SK-N-SH (cell line): ENCODE data around the gene IL2. TPM values are rescaled to one million over a fixed set of nuclear protein-coding genes. Genes with fewer than 3 reads are reported as not detected.

Source experiments
- CTCF ChIA-PET: fragments of 300-600, 350-600 bp; formaldehyde crosslinking; extraction: SDS; loops from one replicate; lab custom pipeline; 2021; lab: Yijun Ruan, JAX
- POLR2A ChIA-PET: fragments of 350-600 bp; sonication (Branson Sonifier 250); formaldehyde crosslinking; extraction: SDS; loops from one replicate; lab custom pipeline; 2020; ENCODE audit warnings: antibody characterized with exemption, inconsistent platforms; lab: Yijun Ruan, JAX
- DNase-seq: peaks from one replicate; pipeline ENCODE4 v3.0.0; 2012
- H2AFZ ChIP-seq: fragments of 200-600 bp; sonication (generic); 2 replicates; pipeline ENCODE4 v1.8.1; 2016; ENCODE audit warnings: antibody characterized with exemption, mild to moderate bottlenecking, low read depth
- H3F3A ChIP-seq: fragments of 200-600 bp; sonication (generic); replicated peaks from 2 replicates; pipeline ENCODE3; 2016; ENCODE audit warnings: antibody characterized with exemption, mild to moderate bottlenecking; ENCODE audit not compliant: insufficient read depth
- H3K27ac ChIP-seq, 2 experiments: fragments of 200-500 bp in 1 of 2; fragments of 200-600 bp in 1 of 2; sonication (Bioruptor generic) in 1 of 2; sonication (generic), shearing (Covaris generic) in 1 of 2; 2 replicates each; pipeline versions ENCODE4 v1.5.1 to v1.6.1; 2014 to 2016; ENCODE audit warnings: low read depth in 2 of 2, inconsistent platforms in 1 of 2, low read length in 1 of 2, mild to moderate bottlenecking in 1 of 2, mixed read lengths in 1 of 2
- H3K27me3 ChIP-seq: fragments of 200-600 bp; sonication (generic), shearing (Covaris generic); 2 replicates; pipeline ENCODE4 v1.6.1; 2016; ENCODE audit warnings: mixed run types; ENCODE audit not compliant: insufficient read depth
- H3K36me3 ChIP-seq, 2 experiments: fragments of 200-500 bp in 1 of 2; fragments of 200-600 bp in 1 of 2; sonication (Bioruptor generic) in 1 of 2; sonication (generic) in 1 of 2; replicated peaks in 1 of 2; 2 replicates each; pipeline versions ENCODE3 to v1.5.1; 2014 to 2016; ENCODE audit warnings: low read length in 1 of 2, mild to moderate bottlenecking in 1 of 2; ENCODE audit not compliant: insufficient read depth in 2 of 2, control insufficient read depth in 1 of 2
- H3K4me1 ChIP-seq, 2 experiments: fragments of 200-500 bp in 1 of 2; fragments of 200-600 bp in 1 of 2; sonication (Bioruptor generic) in 1 of 2; sonication (generic), shearing (Covaris generic) in 1 of 2; 2 replicates each; pipeline versions ENCODE4 v1.5.1 to v1.6.1; 2014 to 2016; ENCODE audit warnings: low read depth in 1 of 2, low read length in 1 of 2, mixed run types in 1 of 2; ENCODE audit not compliant: insufficient read depth in 2 of 2, control insufficient read depth in 1 of 2
- H3K4me2 ChIP-seq: fragments of 200-600 bp; sonication (generic), shearing (Covaris generic); 2 replicates; pipeline ENCODE4 v1.6.1; 2017; ENCODE audit warnings: mixed run types
- H3K4me3 ChIP-seq, 2 experiments: fragments of 200-500 bp in 1 of 2; fragments of 200-600 bp in 1 of 2; sonication (Bioruptor generic) in 1 of 2; sonication (generic), shearing (Covaris generic) in 1 of 2; 2 replicates each; pipeline versions ENCODE4 v1.5.1 to v1.8.1; 2014 to 2016; ENCODE audit warnings: low read depth in 2 of 2, inconsistent platforms in 1 of 2, low read length in 1 of 2, mild to moderate bottlenecking in 1 of 2, mixed read lengths in 1 of 2, moderate library complexity in 1 of 2
- H3K79me2 ChIP-seq: fragments of 200-600 bp; sonication (generic); 2 replicates; pipeline ENCODE4 v1.8.1; 2017; ENCODE audit warnings: mild to moderate bottlenecking; ENCODE audit not compliant: insufficient read depth
- H3K9ac ChIP-seq: fragments of 200-600 bp; sonication (generic); 2 replicates; pipeline ENCODE4 v1.6.1; 2017; ENCODE audit warnings: mixed run types
- H3K9me2 ChIP-seq: fragments of 200-600 bp; sonication (generic); 2 replicates; pipeline ENCODE4 v1.6.1; 2017; ENCODE audit warnings: mixed run types
- H3K9me3 ChIP-seq: fragments of 200-600 bp; sonication (generic); 2 replicates; pipeline ENCODE4 v1.6.1; 2017; ENCODE audit warnings: mixed run types, mild to moderate bottlenecking, moderate library complexity
- H4K20me1 ChIP-seq: fragments of 200-600 bp; sonication (generic); 2 replicates; pipeline ENCODE4 v1.6.1; 2017; ENCODE audit warnings: mild to moderate bottlenecking, mixed run types; ENCODE audit not compliant: insufficient read depth
- CHD2 ChIP-seq: fragments of 150-350 bp; IDR thresholded peaks from 2 replicates; pipeline ENCODE4 v1.6.1; 2018; ENCODE audit warnings: low read length; ENCODE audit not compliant: partially characterized antibody
- ELF1 ChIP-seq: IDR thresholded peaks from 2 replicates; pipeline ENCODE4 v1.4.0; 2012
- EP300 ChIP-seq, 2 experiments: IDR thresholded peaks; 2 replicates each; pipeline versions ENCODE4 v1.4.0 to v1.6.1; 2012; ENCODE audit warnings: borderline replicate concordance in 1 of 2, low read depth in 1 of 2, low read length in 1 of 2
- FOSL2 ChIP-seq: IDR thresholded peaks from 2 replicates; pipeline ENCODE4 v1.4.0; 2012; ENCODE audit warnings: low read depth, mild to moderate bottlenecking, moderate library complexity, borderline replicate concordance
- GABPA ChIP-seq: IDR thresholded peaks from 2 replicates; pipeline ENCODE4 v1.4.0; 2012; ENCODE audit warnings: low read depth, mild to moderate bottlenecking
- JUND ChIP-seq: IDR thresholded peaks from 2 replicates; pipeline ENCODE4 v1.4.0; 2012
- MEF2A ChIP-seq: IDR thresholded peaks from 2 replicates; pipeline ENCODE4 v1.4.0; 2012; ENCODE audit warnings: low read depth, borderline replicate concordance
- MXI1 ChIP-seq: IDR thresholded peaks from 2 replicates; pipeline ENCODE4 v1.6.1; 2012; ENCODE audit warnings: mild to moderate bottlenecking, low read depth, low read length, improper control_type of control experiment
- NRF1 ChIP-seq: IDR thresholded peaks from 2 replicates; pipeline ENCODE4 v1.6.1; 2012; ENCODE audit warnings: low read depth, mild to moderate bottlenecking, low read length
- PBX3 ChIP-seq: IDR thresholded peaks from 2 replicates; pipeline ENCODE4; 2012
- POLR2AphosphoS5 ChIP-seq: IDR thresholded peaks from 2 replicates; pipeline ENCODE4 v1.6.1; 2012; ENCODE audit warnings: low read depth, low read length
- RFX5 ChIP-seq: IDR thresholded peaks from 2 replicates; pipeline ENCODE4 v1.6.1; 2012; ENCODE audit warnings: mild to moderate bottlenecking, improper control_type of control experiment, low read length
- TCF12 ChIP-seq: IDR thresholded peaks from 2 replicates; pipeline ENCODE4 v1.4.0; 2012
- USF1 ChIP-seq: IDR thresholded peaks from 2 replicates; pipeline ENCODE4 v1.4.0; 2012; ENCODE audit warnings: low read depth, borderline replicate concordance
- ZBTB33 ChIP-seq: IDR thresholded peaks from 2 replicates; pipeline ENCODE4 v1.4.0; 2012; ENCODE audit warnings: low read depth, borderline replicate concordance
- WGBS: methylation state at CpG from one replicate; pipeline ENCODE4 v1.1.6; 2017; ENCODE audit warnings: low lambda C conversion rate; 5-methylcytosine and 5-hydroxymethylcytosine counted together
- polyA plus RNA-seq, 3 experiments: library from polyadenylated mRNA; depleted of rRNA; stranded (reverse); fragments of >200 nt; gene quantifications; 2 replicates each; pipeline ENCODE4 v1.2.3, GENCODE V29; 2012

Gene IL2
- polyA plus RNA-seq, 1 of the 3 experiments (the other 2 are of a cell fraction): not detected

DNA sequence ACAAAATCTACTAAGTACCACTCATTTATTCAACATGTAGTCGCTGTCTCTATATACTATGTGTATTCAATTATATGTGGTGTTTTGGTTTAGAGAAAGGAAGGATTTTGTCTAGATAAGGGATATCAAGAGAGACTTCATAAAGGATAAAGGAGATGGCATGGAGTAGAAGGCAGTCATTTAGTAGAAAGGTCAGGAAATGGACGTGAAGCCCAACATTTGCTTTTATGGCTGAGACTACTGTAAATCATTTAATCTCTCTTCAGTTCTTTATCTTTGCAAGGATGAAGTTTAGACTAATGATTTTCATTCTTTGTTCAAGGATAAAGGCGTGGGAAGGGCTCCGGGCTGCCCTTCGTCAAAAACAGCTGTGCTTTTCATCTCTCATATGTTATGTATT, 25.2 kb downstream of the IL2 start:
- WGBS: under 1% methylated on average over 5 of the region's 5 CpGs
- Histone ChIP-seq H3K79me2 (no peaks in the 10 kb centered on the region), H3K27me3 (peaks cover 17% of the 10 kb centered on the region; the same call in 1 of the 2 replicates), H3K4me3 (no peak overlapping the region), H3K9me3 (no peaks in the 10 kb centered on the region), H3F3A (no peaks in the 10 kb centered on the region), H3K9me2 (no peaks in the 10 kb centered on the region), H3K27ac (no peak overlapping the region), H3K36me3 (no peaks in the 10 kb centered on the region), H2AFZ (no peak overlapping the region), H3K4me2 (no peak overlapping the region), H3K9ac (no peak overlapping the region), H3K4me1 (no peaks in the 10 kb centered on the region), H4K20me1 (no peaks in the 10 kb centered on the region)
- ChIA-PET POLR2A (no interaction called here), CTCF (no interaction called here)
- DNase-seq: no peak
- no peak for TF ChIP-seq USF1
- TF ChIP-seq ZBTB33: no peak
- TF ChIP-seq PBX3: no peak
- TF ChIP-seq NRF1: no peak
- no peak for TF ChIP-seq FOSL2
- TF ChIP-seq CHD2: no peak
- TF ChIP-seq MEF2A: no peak

DNA sequence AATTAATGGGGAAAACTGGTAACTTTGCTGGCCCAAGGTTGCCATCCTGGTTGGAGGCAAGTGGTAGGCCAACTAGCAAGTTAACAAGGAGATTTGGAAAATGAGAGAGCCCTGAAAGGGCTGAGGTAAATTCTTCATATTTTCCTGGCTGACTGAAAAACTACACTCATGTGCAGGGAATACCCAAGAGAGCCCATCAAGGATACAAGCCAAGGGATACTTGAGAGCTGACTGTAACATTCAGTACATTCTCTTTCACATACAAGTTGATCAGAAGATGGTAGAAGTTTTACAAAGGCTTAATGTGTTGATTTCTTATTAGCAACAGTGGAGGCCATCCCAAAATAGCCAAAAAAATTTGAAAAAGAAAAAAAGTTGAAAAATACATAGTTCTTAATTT, 33.3 kb downstream of the IL2 start:
- no peaks in the 10 kb centered on the region for H3K79me2 ChIP-seq
- ChIA-PET POLR2A (no interaction called here), CTCF (no interaction called here)
- no peaks in the 10 kb centered on the region for H3K27me3 ChIP-seq
- H3K4me2 ChIP-seq: no peak overlapping the region
- TF ChIP-seq JUND (no peak), GABPA (no peak), RFX5 (no peak), CHD2 (no peak), TCF12 (no peak), POLR2AphosphoS5 (no peak), MXI1 (no peak), ELF1 (no peak), EP300 (IDR thresholded peaks at IDR 0.05; ENCODE audit: borderline replicate concordance in 1 of 2, low read depth in 1 of 2, low read length in 1 of 2) (no peak), MEF2A (no peak)
- H3K9me2 ChIP-seq: no peaks in the 10 kb centered on the region
- H3F3A ChIP-seq: no peaks in the 10 kb centered on the region
- no peak overlapping the region for H3K4me3 ChIP-seq
- no peaks in the 10 kb centered on the region for H4K20me1 ChIP-seq
- no peak overlapping the region for H2AFZ ChIP-seq
- H3K27ac ChIP-seq: no peak overlapping the region
- no peaks in the 10 kb centered on the region for H3K4me1 ChIP-seq
- no peak for DNase-seq
- no peak overlapping the region for H3K9ac ChIP-seq
- H3K9me3 ChIP-seq: no peaks in the 10 kb centered on the region
- no peaks in the 10 kb centered on the region for H3K36me3 ChIP-seq
